Natural killer cell (primary cell): ENCODE results near the gene WLS. TPM values are rescaled to one million over a fixed set of nuclear protein-coding genes. Genes with fewer than 3 reads are reported as not detected.
"Not testable (repeated sequence)": the region's sequence is repeated elsewhere in the genome, so short reads cannot be mapped to it uniquely, and the experiment has no call there.

ENCODE experiments used
- ATAC-seq, 3 donors: fragments of 150-1000 bp in 2 of 3; fragments of 200-7000 bp in 1 of 3; cut with Tn5 transposase; 1 replicate in 1 of 3; 2 replicates in 2 of 3; pipeline ENCODE4 v1.10.0; 2021; ENCODE audit warnings: mild to moderate bottlenecking in 2 of 3, moderate library complexity in 2 of 3
- DNase-seq, 2 donors: peaks; one replicate each; pipeline versions ENCODE4 v3.0.0 to v3.0.0-alpha.2; 2013 to 2021; ENCODE audit warnings: mixed read lengths in 1 of 2
- H3K27ac ChIP-seq: one replicate; pipeline ENCODE4 v1.5.1; 2013; ENCODE audit warnings: mild to moderate bottlenecking, low read length
- H3K27me3 ChIP-seq: one replicate; pipeline ENCODE4 v1.6.1; 2013; ENCODE audit warnings: low read length; ENCODE audit not compliant: control insufficient read depth, insufficient read depth
- H3K36me3 ChIP-seq: one replicate; pipeline ENCODE4 v1.6.1; 2013; ENCODE audit warnings: low read length; ENCODE audit not compliant: control insufficient read depth, insufficient read depth
- H3K4me1 ChIP-seq: one replicate; pipeline ENCODE4 v1.6.1; 2013; ENCODE audit warnings: low read length; ENCODE audit not compliant: control insufficient read depth, insufficient read depth
- H3K4me3 ChIP-seq: one replicate; pipeline ENCODE4 v1.5.1; 2013; ENCODE audit warnings: low read length
- H3K9me3 ChIP-seq: one replicate; pipeline ENCODE4 v1.6.1; 2013; ENCODE audit warnings: low read length; ENCODE audit not compliant: control insufficient read depth, insufficient read depth
- H3K27ac Mint-ChIP-seq, 2 donors: one replicate each; pipeline ENCODE4 v1.8.0; 2022; ENCODE audit warnings: mild to moderate bottlenecking in 2 of 2, mixed read lengths in 2 of 2, moderate library complexity in 1 of 2
- H3K27me3 Mint-ChIP-seq, 2 donors: one replicate each; pipeline ENCODE4 v1.8.0; 2022; ENCODE audit warnings: low read depth in 2 of 2, mixed read lengths in 2 of 2
- H3K36me3 Mint-ChIP-seq: one replicate; pipeline ENCODE4 v1.8.0; 2022; ENCODE audit warnings: mixed read lengths
- H3K4me1 Mint-ChIP-seq, 2 donors: one replicate each; pipeline ENCODE4 v1.8.0; 2022; ENCODE audit warnings: mixed read lengths in 2 of 2
- H3K4me3 Mint-ChIP-seq: one replicate; pipeline ENCODE4 v1.8.0; 2022; ENCODE audit warnings: mild to moderate bottlenecking, moderate library complexity, mixed read lengths
- H3K9me3 Mint-ChIP-seq, 2 donors: one replicate each; pipeline ENCODE4 v1.8.0; 2022; ENCODE audit warnings: mixed read lengths in 2 of 2
- CTCF ChIP-seq: fragments of 200-600 bp; IDR thresholded peaks from one replicate; pipeline ENCODE4 v1.8.0; 2022; ENCODE audit warnings: antibody characterized with exemption
- WGBS: methylation state at CpG from one replicate; pipeline ENCODE4 v1.1.7; 2013; ENCODE audit warnings: missing lambda C conversion rate; ENCODE audit not compliant: insufficient coverage; 5-methylcytosine and 5-hydroxymethylcytosine counted together
- intact Hi-C: fragments of 100-400 bp; cut with micrococcal nuclease; formaldehyde crosslinking; loops from one replicate; pipeline ENCODE4 v1.14.2; 2022
- total RNA-seq, 4 donors: library from RNA; stranded (reverse); fragments of 120-200 nt in 1 of 4; gene quantifications; one replicate each; pipeline versions ENCODE4 v1.2.3 to v1.2.4, GENCODE V29; 2013 to 2022

WLS gene
- total RNA-seq, 3 donors from 2014 or later (not counting 1 experiment from before 2014, with no cell fraction given): 0.75 to 1.4 TPM; not detected in 1

GRCh38 chr1:68270951-68271350 is 38.6 kb upstream of the WLS start:
- intact Hi-C loops: no loop called here
- no peak overlapping the region for H3K27ac ChIP-seq
- no peaks in the 10 kb centered on the region for H3K36me3 ChIP-seq
- Mint-ChIP-seq H3K9me3 (no peaks in the 10 kb centered on the region), H3K27ac (no peak overlapping the region), H3K4me3 (no peak overlapping the region), H3K27me3 (no peaks in the 10 kb centered on the region), H3K4me1 (no peaks in the 10 kb centered on the region), H3K36me3 (no peaks in the 10 kb centered on the region)
- no peaks in the 10 kb centered on the region for H3K4me1 ChIP-seq
- H3K9me3 ChIP-seq: no peaks in the 10 kb centered on the region
- TF ChIP-seq CTCF: no peak
- no peaks in the 10 kb centered on the region for H3K27me3 ChIP-seq
- ATAC-seq (no peak), DNase-seq (no peak)
- H3K4me3 ChIP-seq: no peak overlapping the region

GRCh38 chr1:68269637-68270430 is 37.5 kb upstream of the WLS start:
- intact Hi-C loops: no loop called here

DNA sequence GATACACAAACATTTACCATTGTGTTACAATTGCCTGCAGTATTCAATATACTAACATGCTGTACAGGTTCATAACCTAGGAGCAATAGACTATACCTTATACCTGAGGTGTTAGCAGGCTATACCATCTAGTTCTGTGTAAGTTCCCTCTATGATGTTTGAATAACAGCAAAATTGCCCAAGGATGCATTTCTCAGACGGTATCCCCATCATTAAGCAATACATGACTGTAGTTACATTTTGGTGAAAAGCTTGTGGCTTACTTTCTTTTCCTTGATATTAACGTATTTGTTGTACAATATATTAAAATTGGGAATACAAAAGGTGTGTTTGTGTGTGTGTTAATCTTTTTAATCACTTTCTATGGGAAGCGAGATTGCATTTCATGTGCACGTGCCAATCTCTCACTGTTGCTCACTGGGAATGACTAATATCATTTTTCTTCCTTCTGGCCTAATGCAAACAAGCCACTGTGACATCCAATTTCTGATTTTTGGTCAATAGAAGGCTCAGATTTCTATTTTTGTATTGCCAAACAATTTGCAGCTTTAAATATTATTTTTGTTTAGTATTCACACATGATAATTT is 36.7 kb upstream of the WLS start:
- no peak for TF ChIP-seq CTCF
- no peaks in the 10 kb centered on the region for H3K27me3 Mint-ChIP-seq
- Histone ChIP-seq H3K27me3 (no peaks in the 10 kb centered on the region), H3K4me3 (no peak overlapping the region), H3K4me1 (no peaks in the 10 kb centered on the region), H3K36me3 (no peaks in the 10 kb centered on the region), H3K9me3 (no peaks in the 10 kb centered on the region), H3K27ac (no peak overlapping the region)
- intact Hi-C loops: no loop called here
- H3K4me1 Mint-ChIP-seq: no peaks in the 10 kb centered on the region
- no peak for ATAC-seq
- no peak overlapping the region for H3K27ac Mint-ChIP-seq
- no peaks in the 10 kb centered on the region for H3K9me3 Mint-ChIP-seq
- H3K4me3 Mint-ChIP-seq: no peak overlapping the region
- no peaks in the 10 kb centered on the region for H3K36me3 Mint-ChIP-seq
- 78% methylated on average over 2 of the region's 4 CpGs for WGBS
- DNase-seq: no peak

More at GRCh38 chr1:68269637-68270430, 37.5 kb upstream of the WLS start:
- no peaks in the 10 kb centered on the region for H3K4me1 Mint-ChIP-seq
- no peak overlapping the region for H3K27ac Mint-ChIP-seq
- no peaks in the 10 kb centered on the region for H3K9me3 Mint-ChIP-seq
- Histone ChIP-seq H3K4me1 (no peaks in the 10 kb centered on the region), H3K36me3 (no peaks in the 10 kb centered on the region), H3K27ac (no peak overlapping the region), H3K4me3 (no peak overlapping the region), H3K9me3 (no peaks in the 10 kb centered on the region), H3K27me3 (no peaks in the 10 kb centered on the region)
- WGBS: no CpG with 5 or more reads among the region's 3 CpGs
- H3K27me3 Mint-ChIP-seq: no peaks in the 10 kb centered on the region
- no peak for DNase-seq
- H3K36me3 Mint-ChIP-seq: no peaks in the 10 kb centered on the region
- TF ChIP-seq CTCF: no peak
- ATAC-seq: no peak
- H3K4me3 Mint-ChIP-seq: no peak overlapping the region

DNA sequence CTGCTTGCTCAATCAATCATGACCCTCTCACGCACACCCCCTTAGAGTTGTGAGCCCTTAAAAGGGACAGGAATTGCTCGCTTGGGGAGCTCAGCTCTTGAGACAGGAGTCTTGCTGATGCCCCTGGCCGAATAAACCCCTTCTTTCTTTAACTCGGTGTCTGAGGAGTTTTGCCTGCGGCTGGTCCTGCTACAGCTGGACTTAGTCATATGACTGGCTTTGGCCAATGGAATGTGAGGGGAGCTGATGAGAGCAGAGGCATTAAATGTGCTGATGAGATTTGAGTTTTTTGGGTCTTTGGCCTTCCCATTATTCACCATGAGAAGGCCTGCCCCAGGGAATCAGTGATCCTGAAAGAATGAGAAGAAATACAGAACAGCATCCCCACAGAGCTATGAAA is 24.5 kb upstream of the WLS start:
- H3K9me3 ChIP-seq, H3K4me3 Mint-ChIP-seq, H3K4me3 ChIP-seq, H3K4me1 ChIP-seq, H3K36me3 Mint-ChIP-seq, H3K27ac ChIP-seq, H3K27ac Mint-ChIP-seq, H3K27me3 Mint-ChIP-seq, DNase-seq, ATAC-seq, intact Hi-C loops, H3K36me3 ChIP-seq, H3K27me3 ChIP-seq, H3K4me1 Mint-ChIP-seq, H3K9me3 Mint-ChIP-seq: not testable (repeated sequence)
- WGBS: 91% methylated on average over 5 of the region's 5 CpGs
